ENCODE results near the gene TOR1AIP1. TPM values are rescaled to one million over a fixed set of nuclear protein-coding genes. Genes with fewer than 3 reads are reported as not detected.
"Not testable (repeated sequence)": the region's sequence is repeated elsewhere in the genome, so short reads cannot be mapped to it uniquely, and the experiment has no call there.

The TOR1AIP1 gene
- total RNA-seq, 1 donor from 2014 or later: 68.8 TPM

GRCh38 chr1:179953974-179954492 lies 71.9 kb downstream of the TOR1AIP1 start:
- Histone ChIP-seq H3K4me1 (peaks cover 32% of the 10 kb centered on the region), H3K4me3 (peak overlapping the region; percentile 95), H3K27ac (peak overlapping the region; percentile 96), H3K9me3 (no peaks in the 10 kb centered on the region), H3K27me3 (no peaks in the 10 kb centered on the region), H3K36me3 (no peaks in the 10 kb centered on the region)
- ATAC-seq (peak; percentile 6), DNase-seq (no peak)
- intact Hi-C loops (cut with DNase I): no loop called here
- no peak for TF ChIP-seq CTCF (IDR thresholded peaks at IDR 0.05)

GRCh38 chr1:179954493-179955286 lies 72.6 kb downstream of the TOR1AIP1 start, which contains the start of gene CEP350:
CEP350 (plus strand) TSS chr1:179954810; CDS start chr1:179986182, 31,372 bp downstream.
- TF ChIP-seq CTCF (IDR thresholded peaks at IDR 0.05): no peak
- Histone ChIP-seq H3K4me1 (peaks cover 32% of the 10 kb centered on the region), H3K27me3 (no peaks in the 10 kb centered on the region), H3K36me3 (no peaks in the 10 kb centered on the region), H3K27ac (peak within 1 kb of the TSS; percentile 96), H3K4me3 (peak within 1 kb of the TSS; percentile 95), H3K9me3 (no peaks in the 10 kb centered on the region)
- DNase-seq: peak; percentile 99
- peak; percentile 97 for ATAC-seq
- intact Hi-C loops (cut with DNase I): no loop called here

GRCh38 chr1:179955287-179955680 lies 73.2 kb downstream of the TOR1AIP1 start:
- intact Hi-C loops (cut with DNase I): no loop called here
- TF ChIP-seq CTCF (IDR thresholded peaks at IDR 0.05): no peak

GRCh38 chr1:179955731-179956130 lies 73.6 kb downstream of the TOR1AIP1 start:
- peak overlapping the region; percentile 95 for H3K4me3 ChIP-seq
- peaks cover 32% of the 10 kb centered on the region for H3K4me1 ChIP-seq
- no peaks in the 10 kb centered on the region for H3K36me3 ChIP-seq
- intact Hi-C loops (cut with DNase I): no loop called here
- H3K9me3 ChIP-seq: no peaks in the 10 kb centered on the region
- H3K27ac ChIP-seq: peak overlapping the region; percentile 96
- H3K27me3 ChIP-seq: no peaks in the 10 kb centered on the region
- no peak for ATAC-seq
- DNase-seq: no peak
- TF ChIP-seq CTCF (IDR thresholded peaks at IDR 0.05): no peak

More at GRCh38 chr1:179955287-179955680, 73.2 kb downstream of the TOR1AIP1 start:
- Histone ChIP-seq H3K27me3 (no peaks in the 10 kb centered on the region), H3K9me3 (no peaks in the 10 kb centered on the region), H3K36me3 (no peaks in the 10 kb centered on the region), H3K4me3 (peak overlapping the region; percentile 95), H3K4me1 (peaks cover 32% of the 10 kb centered on the region), H3K27ac (peak overlapping the region; percentile 96)
- ATAC-seq: no peak
- DNase-seq: no peak

GRCh38 chr1:179958359-179958758 lies 76.3 kb downstream of the TOR1AIP1 start:
- no peak for ATAC-seq
- H3K4me1 ChIP-seq: peaks cover 32% of the 10 kb centered on the region
- H3K27ac ChIP-seq: no peak overlapping the region
- no peak overlapping the region for H3K4me3 ChIP-seq
- intact Hi-C loops (cut with DNase I): no loop called here
- H3K36me3 ChIP-seq: no peaks in the 10 kb centered on the region
- no peak for DNase-seq
- H3K27me3 ChIP-seq: no peaks in the 10 kb centered on the region
- no peaks in the 10 kb centered on the region for H3K9me3 ChIP-seq
- TF ChIP-seq CTCF (IDR thresholded peaks at IDR 0.05): no peak

- DNase-seq; H3K4me3 ChIP-seq; ATAC-seq; H3K27ac ChIP-seq; H3K27me3 ChIP-seq; intact Hi-C loops (cut with DNase I); H3K36me3 ChIP-seq; H3K9me3 ChIP-seq: not testable (repeated sequence)
- peaks cover 14% of the 10 kb centered on the region for H3K4me1 ChIP-seq
These were observed 80.1 kb downstream of the TOR1AIP1 start for GRCh38 chr1:179962168-179962567.
